MM.1S (cell line): ENCODE results near the gene TESK2.

Experiments used
- DNase-seq: peaks from one replicate; pipeline ENCODE4 v3.0.0-alpha.2; 2015
- H2AFZ ChIP-seq: fragments of 300-600 bp; sonication (generic); 2 replicates; pipeline ENCODE4 v1.6.0; 2016; ENCODE audit warnings: antibody characterized with exemption, low read length
- H3F3A ChIP-seq: fragments of 300-600 bp; sonication (generic); 2 replicates; pipeline ENCODE4 v1.6.1; 2016; ENCODE audit warnings: mild to moderate bottlenecking, antibody characterized with exemption, low read length, moderate library complexity, mixed read lengths; ENCODE audit not compliant: insufficient read depth
- H3K27ac ChIP-seq: fragments of 300-600 bp; sonication (generic); 2 replicates; pipeline ENCODE4 v1.5.1; 2016; ENCODE audit warnings: mild to moderate bottlenecking, low read length
- H3K27me3 ChIP-seq: fragments of 300-600 bp; sonication (generic); replicated peaks from 2 replicates; pipeline ENCODE4 v1.6.0; 2016; ENCODE audit warnings: low read length; ENCODE audit not compliant: insufficient read depth
- H3K36me3 ChIP-seq: fragments of 300-600 bp; sonication (generic); replicated peaks from 2 replicates; pipeline ENCODE4 v1.6.1; 2016; ENCODE audit warnings: mild to moderate bottlenecking, low read length, mixed read lengths; ENCODE audit not compliant: insufficient read depth
- H3K4me1 ChIP-seq: fragments of 300-600 bp; sonication (generic); 2 replicates; pipeline ENCODE4 v1.6.1; 2016; ENCODE audit warnings: low read length, mixed read lengths
- H3K4me2 ChIP-seq: fragments of 300-600 bp; sonication (generic); 2 replicates; pipeline ENCODE4 v1.6.0; 2016; ENCODE audit warnings: low read depth, low read length
- H3K4me3 ChIP-seq: fragments of 300-600 bp; sonication (generic); 2 replicates; pipeline ENCODE4 v1.5.1; 2016; ENCODE audit warnings: low read length, mixed read lengths
- H3K79me2 ChIP-seq: fragments of 300-600 bp; sonication (generic); 2 replicates; pipeline ENCODE4 v1.6.1; 2016; ENCODE audit warnings: mixed run types, low read length, mixed read lengths
- H3K9ac ChIP-seq: fragments of 300-600 bp; sonication (generic); 2 replicates; pipeline ENCODE4 v1.6.1; 2016; ENCODE audit warnings: low read length, mixed read lengths
- H3K9me2 ChIP-seq: fragments of 300-600 bp; sonication (generic); replicated peaks from 2 replicates; pipeline ENCODE4 v1.6.1; 2016; ENCODE audit warnings: mild to moderate bottlenecking, low read length, mixed read lengths; ENCODE audit not compliant: insufficient read depth
- H3K9me3 ChIP-seq: fragments of 300-600 bp; sonication (generic); replicated peaks from 2 replicates; pipeline ENCODE4 v1.6.1; 2016; ENCODE audit warnings: mild to moderate bottlenecking, low read length, mixed read lengths; ENCODE audit not compliant: insufficient read depth
- H4K20me1 ChIP-seq: fragments of 300-600 bp; sonication (generic); 2 replicates; pipeline ENCODE4 v1.6.1; 2016; ENCODE audit warnings: mild to moderate bottlenecking, low read length, moderate library complexity, mixed read lengths; ENCODE audit not compliant: insufficient read depth
- EZH2 ChIP-seq: fragments of 300-600 bp; sonication (generic); optimal IDR thresholded peaks from 2 replicates; pipeline ENCODE3; 2017; ENCODE audit warnings: low read depth, mild to moderate bottlenecking, antibody characterized with exemption, low read length, mixed read lengths

TESK2 gene

DNA sequence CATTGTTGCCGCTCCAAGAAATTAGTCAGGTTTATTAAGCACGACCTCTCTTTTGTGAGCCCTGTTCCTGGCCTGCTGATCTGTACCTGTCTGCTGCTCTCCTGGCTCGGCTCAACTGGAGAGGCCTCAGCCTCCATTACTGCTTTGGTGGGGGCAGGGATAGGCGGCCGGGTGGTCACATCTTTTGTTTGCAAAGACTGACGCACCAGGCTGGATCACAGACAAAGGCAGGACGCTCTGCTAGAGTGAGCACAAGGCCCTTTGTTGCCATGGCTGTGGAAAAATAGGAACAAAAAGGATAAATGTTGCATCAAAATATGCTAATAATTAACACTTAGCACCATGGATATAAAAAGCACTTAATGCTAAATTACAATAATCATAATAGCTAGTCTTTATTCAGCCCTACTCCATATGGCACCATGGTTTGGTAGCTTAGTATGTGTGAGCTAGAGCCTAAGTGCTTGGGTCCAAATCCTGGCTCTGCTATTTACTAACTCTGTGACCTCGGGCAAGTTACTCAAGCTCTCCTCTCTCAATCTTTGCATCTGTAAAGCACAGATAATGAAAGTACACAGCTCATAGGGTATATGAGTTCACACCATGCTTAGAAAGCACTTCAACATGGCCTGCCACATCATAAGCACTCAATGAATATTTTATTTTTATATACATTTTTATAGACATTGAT, 193.2 kb downstream of the TESK2 start:
- Histone ChIP-seq H3K27ac (no peak overlapping the region), H3K9me2 (no peaks in the 10 kb centered on the region), H2AFZ (no peak overlapping the region), H3K36me3 (no peaks in the 10 kb centered on the region), H3K4me1 (no peaks in the 10 kb centered on the region; the same call in 1 of the 2 replicates), H4K20me1 (no peaks in the 10 kb centered on the region), H3F3A (no peaks in the 10 kb centered on the region), H3K9me3 (no peaks in the 10 kb centered on the region), H3K9ac (no peak overlapping the region), H3K4me2 (no peak overlapping the region), H3K4me3 (no peak overlapping the region), H3K79me2 (no peaks in the 10 kb centered on the region), H3K27me3 (no peaks in the 10 kb centered on the region)
- no peak for TF ChIP-seq EZH2
- DNase-seq, result no peak
